Epithelial cell of esophagus (primary cell): ENCODE measurements around the gene ZNF620.

ENCODE experiments used
- DNase-seq: peaks from one replicate; pipeline ENCODE4 v3.0.0; 2010; ENCODE audit warnings: low read depth
- H3K4me3 ChIP-seq: 2 replicates; pipeline ENCODE4 v1.5.1; 2011; ENCODE audit warnings: mild to moderate bottlenecking, low read length, control low read depth
- CTCF ChIP-seq: IDR thresholded peaks from 2 replicates; pipeline ENCODE4 v1.5.1; 2011; ENCODE audit warnings: low read depth, mild to moderate bottlenecking, low read length, control low read depth, inconsistent platforms; ENCODE audit not compliant: insufficient read depth; ENCODE audit errors: missing control alignments

Gene ZNF620

GRCh38 chr3:40504636-40505430 is 1.0 kb upstream of the ZNF620 start:
- DNase-seq: peak; percentile 98
- no peak overlapping the region for H3K4me3 ChIP-seq
- TF ChIP-seq CTCF: no peak

GRCh38 chr3:40511031-40511718 is 5.3 kb downstream of the ZNF620 start:
- no peak for DNase-seq
- no peak overlapping the region for H3K4me3 ChIP-seq
- TF ChIP-seq CTCF: no peak

- no peak for DNase-seq
- no peak for TF ChIP-seq CTCF
These were observed 10.4 kb downstream of the ZNF620 start for GRCh38 chr3:40516201-40516600.

GRCh38 chr3:40518067-40518466 is 12.2 kb downstream of the ZNF620 start:
- no peak for DNase-seq
- H3K4me3 ChIP-seq: no peak overlapping the region
- no peak for TF ChIP-seq CTCF

More at GRCh38 chr3:40516201-40516600, 10.4 kb downstream of the ZNF620 start:
- H3K4me3 ChIP-seq: no peak overlapping the region

GRCh38 chr3:40518848-40519247 is 13.0 kb downstream of the ZNF620 start:
- DNase-seq: no peak
- no peak overlapping the region for H3K4me3 ChIP-seq
- no peak for TF ChIP-seq CTCF

- H3K4me3 ChIP-seq: no peak overlapping the region
- TF ChIP-seq CTCF: no peak
These were observed 15.4 kb downstream of the ZNF620 start for GRCh38 chr3:40521254-40521653.

More at GRCh38 chr3:40521254-40521653, 15.4 kb downstream of the ZNF620 start:
- no peak for DNase-seq
